HUDEP-2 (cell line): ENCODE measurements around the gene UACA.

Experiments used
- DNase-seq, 76 experiments: peaks; one replicate each; lab custom pipeline; 2025; ENCODE audit not compliant: unreplicated experiment in 76 of 76; lab: John Stamatoyannopoulos, UW

Gene UACA

GRCh38 chr15:70788114-70789049 is 25.0 kb upstream of the UACA start:
- peak in 1 of 76 experiments; percentile 4 for DNase-seq

GRCh38 chr15:70786996-70787395 is 23.6 kb upstream of the UACA start:
- no peak for DNase-seq

- no peak for DNase-seq
Measured at GRCh38 chr15:70783610-70784022, 20.3 kb upstream of the UACA start.

- DNase-seq: no peak
Measured at GRCh38 chr15:70783041-70783440, 19.7 kb upstream of the UACA start.

GRCh38 chr15:70781236-70781635 is 17.9 kb upstream of the UACA start:
- no peak for DNase-seq

- no peak for DNase-seq
Measured at GRCh38 chr15:70778258-70779076, 15.1 kb upstream of the UACA start.

- DNase-seq: no peak
Measured at GRCh38 chr15:70777170-70777926, 14.0 kb upstream of the UACA start.

- no peak for DNase-seq
Measured at GRCh38 chr15:70775160-70775559, 11.8 kb upstream of the UACA start.

- no peak for DNase-seq
Measured at GRCh38 chr15:70772402-70772801, 9.0 kb upstream of the UACA start.

- no peak for DNase-seq
Measured at GRCh38 chr15:70770863-70771262, 7.5 kb upstream of the UACA start.

GRCh38 chr15:70768257-70768883 is 5.0 kb upstream of the UACA start:
- no peak for DNase-seq

- no peak for DNase-seq
Measured at GRCh38 chr15:70767667-70768066, 4.3 kb upstream of the UACA start.

GRCh38 chr15:70766597-70766996 is 3.2 kb upstream of the UACA start:
- no peak for DNase-seq

GRCh38 chr15:70765504-70766281 is 2.3 kb upstream of the UACA start:
- no peak for DNase-seq

- no peak for DNase-seq
Measured at GRCh38 chr15:70763950-70764730, 782 bp upstream of the UACA start.

- no peak for DNase-seq
Measured at GRCh38 chr15:70762469-70763119, 764 bp downstream of the UACA start.

GRCh38 chr15:70761931-70762468 is 1.4 kb downstream of the UACA start:
- no peak for DNase-seq

- DNase-seq: no peak
Measured at GRCh38 chr15:70761046-70761445, 2.3 kb downstream of the UACA start.
